NB4 (cell line): Measurements from ENCODE around the gene CYREN.
A peak's percentile ranks its signal among the peaks of the same experiment; 100 is the strongest.
"Not testable (repeated sequence)": the region's sequence is repeated elsewhere in the genome, so short reads cannot be mapped to it uniquely, and the experiment has no call there.

Experiments used
- DNase-seq: peaks from one replicate; pipeline ENCODE4 v3.0.0; 2010; ENCODE audit warnings: low read depth
- H3K4me3 ChIP-seq: one replicate; pipeline ENCODE4 v1.5.1; 2011; ENCODE audit warnings: mild to moderate bottlenecking, low read depth, low read length, moderate library complexity
- MYC ChIP-seq: IDR thresholded peaks from 2 replicates; pipeline ENCODE4 v1.6.1; 2011; ENCODE audit warnings: low read depth, low read length
- POLR2A ChIP-seq: IDR thresholded peaks from 2 replicates; pipeline ENCODE4 v1.6.1; 2011; ENCODE audit warnings: mild to moderate bottlenecking; ENCODE audit not compliant: insufficient read length; ENCODE audit errors: extremely low read depth
- TF ChIP-seq, protein P1 (sequence below): IDR thresholded peaks from one replicate; pipeline ENCODE4 v1.5.1; 2012; ENCODE audit warnings: low read depth, low read length
- TF ChIP-seq, protein P2 (sequence below): IDR thresholded peaks from 2 replicates; pipeline ENCODE4 v1.6.1; 2011; ENCODE audit warnings: low read depth, low read length

Gene CYREN

GRCh38 chr7:135147341-135147898, 23.1 kb downstream of the CYREN start:
- no peak for DNase-seq
- TF ChIP-seq, protein P1, sequence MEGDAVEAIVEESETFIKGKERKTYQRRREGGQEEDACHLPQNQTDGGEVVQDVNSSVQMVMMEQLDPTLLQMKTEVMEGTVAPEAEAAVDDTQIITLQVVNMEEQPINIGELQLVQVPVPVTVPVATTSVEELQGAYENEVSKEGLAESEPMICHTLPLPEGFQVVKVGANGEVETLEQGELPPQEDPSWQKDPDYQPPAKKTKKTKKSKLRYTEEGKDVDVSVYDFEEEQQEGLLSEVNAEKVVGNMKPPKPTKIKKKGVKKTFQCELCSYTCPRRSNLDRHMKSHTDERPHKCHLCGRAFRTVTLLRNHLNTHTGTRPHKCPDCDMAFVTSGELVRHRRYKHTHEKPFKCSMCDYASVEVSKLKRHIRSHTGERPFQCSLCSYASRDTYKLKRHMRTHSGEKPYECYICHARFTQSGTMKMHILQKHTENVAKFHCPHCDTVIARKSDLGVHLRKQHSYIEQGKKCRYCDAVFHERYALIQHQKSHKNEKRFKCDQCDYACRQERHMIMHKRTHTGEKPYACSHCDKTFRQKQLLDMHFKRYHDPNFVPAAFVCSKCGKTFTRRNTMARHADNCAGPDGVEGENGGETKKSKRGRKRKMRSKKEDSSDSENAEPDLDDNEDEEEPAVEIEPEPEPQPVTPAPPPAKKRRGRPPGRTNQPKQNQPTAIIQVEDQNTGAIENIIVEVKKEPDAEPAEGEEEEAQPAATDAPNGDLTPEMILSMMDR: no peak
- no peak for TF ChIP-seq MYC
- TF ChIP-seq, protein P2, sequence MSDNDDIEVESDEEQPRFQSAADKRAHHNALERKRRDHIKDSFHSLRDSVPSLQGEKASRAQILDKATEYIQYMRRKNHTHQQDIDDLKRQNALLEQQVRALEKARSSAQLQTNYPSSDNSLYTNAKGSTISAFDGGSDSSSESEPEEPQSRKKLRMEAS: no peak
- no peak for TF ChIP-seq POLR2A
- H3K4me3 ChIP-seq: no peak overlapping the region

DNA sequence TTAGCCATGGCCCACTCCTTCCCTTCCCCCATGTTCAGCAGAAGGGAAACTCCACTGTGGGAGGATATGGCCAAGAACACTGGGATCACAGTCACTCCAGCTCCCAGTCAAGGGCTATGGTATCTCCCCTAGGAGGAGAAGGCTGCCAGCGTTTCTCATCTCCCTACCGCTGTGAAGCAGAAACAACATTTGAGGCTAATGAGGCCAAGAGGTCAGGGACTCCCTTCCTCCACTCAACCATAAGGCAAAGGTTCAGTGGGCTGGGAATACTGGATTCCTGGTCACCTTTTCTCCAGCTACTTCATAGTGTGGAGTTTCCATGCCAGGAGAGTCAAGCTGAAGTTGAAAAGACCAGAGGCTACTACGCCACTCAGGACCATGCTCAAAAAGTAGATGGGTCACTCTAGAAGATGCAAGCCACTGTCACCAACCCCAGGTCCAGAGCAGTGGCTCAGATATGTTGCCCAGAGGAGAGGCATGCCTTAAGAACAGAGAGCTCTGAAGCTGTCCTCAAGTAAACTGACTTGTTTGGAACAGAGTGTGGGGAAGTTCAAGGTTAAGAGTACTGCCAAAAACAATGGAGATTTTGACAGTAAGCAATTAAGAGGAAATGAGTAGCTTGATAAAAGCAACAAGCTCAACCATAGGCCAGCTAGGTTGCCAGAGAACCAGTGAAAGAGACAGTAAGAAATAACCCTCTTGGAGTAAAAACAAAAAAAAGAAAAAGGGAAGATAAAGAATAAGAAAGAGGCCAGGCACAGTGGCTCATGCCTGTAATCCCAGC, 26.4 kb downstream of the CYREN start:
- TF ChIP-seq POLR2A (no peak), MYC (no peak)
- TF ChIP-seq, protein P2: no peak
- TF ChIP-seq, protein P1: no peak
- DNase-seq: no peak

DNA sequence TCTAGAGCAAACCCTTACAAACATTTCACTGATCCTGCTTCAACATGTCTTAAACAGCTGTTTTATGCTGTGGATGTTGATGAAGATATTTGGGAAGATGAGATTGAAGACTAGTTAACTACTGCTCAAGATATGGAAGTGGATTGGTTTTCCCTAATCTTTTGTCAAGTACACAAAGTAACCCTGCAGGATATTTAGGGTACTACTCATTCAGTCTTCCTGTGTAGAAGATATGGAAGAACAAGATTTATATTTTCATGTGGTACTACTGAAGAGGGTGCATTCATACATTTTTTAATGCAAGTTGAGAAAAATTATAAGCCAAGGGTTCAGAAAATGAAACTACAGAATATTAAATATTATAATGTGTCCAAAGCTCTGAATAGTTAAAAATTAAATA, 40.9 kb downstream of the CYREN start:
- DNase-seq: no peak
- H3K4me3 ChIP-seq: no peak overlapping the region
- TF ChIP-seq, protein P2: no peak
- TF ChIP-seq, protein P1: no peak
- TF ChIP-seq POLR2A (no peak), MYC (no peak)

More for the DNA sequence above, 26.4 kb downstream of the CYREN start:
- H3K4me3 ChIP-seq: no peak overlapping the region

DNA sequence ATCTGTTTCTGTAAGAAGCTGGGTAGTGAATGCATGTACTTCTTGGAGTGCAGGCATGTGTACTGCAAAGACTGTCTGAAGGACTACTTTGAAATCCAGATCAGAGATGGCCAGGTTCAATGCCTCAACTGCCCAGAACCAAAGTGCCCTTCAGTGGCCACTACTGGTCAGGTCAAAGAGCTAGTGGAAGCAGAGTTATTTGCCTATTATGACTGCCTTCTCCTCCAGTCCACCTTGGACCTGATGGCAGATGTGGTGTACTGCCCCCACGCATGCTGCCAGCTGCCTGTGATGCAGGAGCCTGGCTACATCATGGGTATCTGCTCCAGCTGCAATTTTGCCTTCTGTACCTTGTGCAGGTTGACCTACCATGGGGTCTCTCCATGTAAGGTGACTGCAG, 41.6 kb downstream of the CYREN start:
- no peak for DNase-seq
- TF ChIP-seq POLR2A (no peak), MYC (no peak)
- TF ChIP-seq, protein P1: no peak
- TF ChIP-seq, protein P2: no peak

GRCh38 chr7:135124631-135125030, 45.9 kb downstream of the CYREN start:
- DNase-seq, H3K4me3 ChIP-seq: not testable (repeated sequence)

More for the DNA sequence above, 41.6 kb downstream of the CYREN start:
- H3K4me3 ChIP-seq: no peak overlapping the region

GRCh38 chr7:135121868-135122267, 48.6 kb downstream of the CYREN start:
- H3K4me3 ChIP-seq: no peak overlapping the region
- peak; percentile 37 for DNase-seq
- TF ChIP-seq MYC: no peak
- TF ChIP-seq, protein P1: no peak
- TF ChIP-seq POLR2A: no peak
- TF ChIP-seq, protein P2: no peak
